Smooth muscle cell (in vitro differentiated cells): Measurements from ENCODE around the gene IGF1R. TPM values are rescaled to one million over a fixed set of nuclear protein-coding genes. Genes with fewer than 3 reads are reported as not detected.

ENCODE experiments used
- DNase-seq: peaks from one replicate; lab custom pipeline; 2025; ENCODE audit not compliant: unreplicated experiment; lab: John Stamatoyannopoulos, UW
- H2AFZ ChIP-seq: fragments of 200-600 bp; sonication (generic); 2 replicates; pipeline ENCODE4 v1.6.0; 2016; ENCODE audit warnings: antibody characterized with exemption, low read depth, mild to moderate bottlenecking
- H3F3A ChIP-seq: fragments of 200-600 bp; sonication (generic); 2 replicates; pipeline ENCODE4 v1.6.0; 2017; ENCODE audit warnings: antibody characterized with exemption, low read depth
- H3K27ac ChIP-seq: fragments of 200-600 bp; sonication (generic); 2 replicates; pipeline ENCODE4 v1.5.1; 2016; ENCODE audit warnings: low read depth, mild to moderate bottlenecking
- H3K27me3 ChIP-seq: fragments of 200-600 bp; sonication (generic); 2 replicates; pipeline ENCODE4 v1.6.1; 2016; ENCODE audit warnings: low read depth, mild to moderate bottlenecking
- H3K36me3 ChIP-seq: fragments of 200-600 bp; sonication (generic); 2 replicates; pipeline ENCODE4 v1.5.1; 2016; ENCODE audit warnings: low read depth
- H3K4me1 ChIP-seq: fragments of 200-600 bp; sonication (generic); 2 replicates; pipeline ENCODE4 v1.5.1; 2016; ENCODE audit warnings: low read depth
- H3K4me2 ChIP-seq: fragments of 200-600 bp; sonication (generic); 2 replicates; pipeline ENCODE4 v1.6.0; 2016; ENCODE audit warnings: mild to moderate bottlenecking
- H3K4me3 ChIP-seq: fragments of 200-600 bp; sonication (generic); 2 replicates; pipeline ENCODE4 v1.5.1; 2016; ENCODE audit warnings: mild to moderate bottlenecking
- H3K79me2 ChIP-seq: fragments of 200-600 bp; sonication (generic); 2 replicates; pipeline ENCODE4 v1.6.0; 2016; ENCODE audit warnings: low read depth, mild to moderate bottlenecking
- H3K9ac ChIP-seq: fragments of 200-600 bp; sonication (generic); 2 replicates; pipeline ENCODE4 v1.6.0; 2016; ENCODE audit warnings: low read depth
- H3K9me3 ChIP-seq: fragments of 200-600 bp; sonication (generic); replicated peaks from 2 replicates; pipeline ENCODE4 v1.5.1; 2016; ENCODE audit warnings: low read depth
- H4K20me1 ChIP-seq: fragments of 200-600 bp; sonication (generic); 2 replicates; pipeline ENCODE4 v1.6.0; 2016; ENCODE audit warnings: low read depth
- CTCF ChIP-seq: fragments of 200-600 bp; sonication (generic); IDR thresholded peaks from 2 replicates; pipeline ENCODE4 v1.5.1; 2017; ENCODE audit warnings: borderline replicate concordance, mild to moderate bottlenecking, antibody characterized with exemption; ENCODE audit not compliant: insufficient read depth, poor library complexity, severe bottlenecking
- WGBS: methylation state at CpG from one replicate; pipeline ENCODE4 v1.1.7; 2016; ENCODE audit warnings: low lambda C conversion rate; 5-methylcytosine and 5-hydroxymethylcytosine counted together
- polyA plus RNA-seq: library from polyadenylated mRNA; unstranded; fragments of >200 nt; fragmentation: Nextera tagmentation; extraction: Ambion mirVana; gene quantifications from 2 replicates; pipeline ENCODE4 v1.2.1, GENCODE V29; 2016
- total RNA-seq: library from RNA; depleted of rRNA; stranded (reverse); fragments of >200 nt; gene quantifications from 2 replicates; pipeline ENCODE4 v1.2.3, GENCODE V29; 2014

IGF1R gene
- total and polyA plus RNA-seq, 2 experiments from 2014 or later, result 14.0 to 70.2 TPM

GRCh38 chr15:98966091-98966787 is 317.9 kb downstream of the IGF1R start:
- no peaks in the 10 kb centered on the region for H4K20me1 ChIP-seq
- peak overlapping the region; percentile 51 for H3K4me2 ChIP-seq
- no peaks in the 10 kb centered on the region for H3K27me3 ChIP-seq
- H3K4me1 ChIP-seq, result no peaks in the 10 kb centered on the region
- H3K36me3 ChIP-seq, result peaks cover 11% of the 10 kb centered on the region
- H2AFZ ChIP-seq, result no peak overlapping the region
- H3K9ac ChIP-seq, result no peak overlapping the region
- H3K9me3 ChIP-seq, result no peaks in the 10 kb centered on the region
- no peak for TF ChIP-seq CTCF
- no peaks in the 10 kb centered on the region for H3K79me2 ChIP-seq
- 84% methylated on average over 5 of the region's 5 CpGs for WGBS
- no peak overlapping the region for H3K4me3 ChIP-seq
- no peak overlapping the region for H3K27ac ChIP-seq
- DNase-seq, result no peak
- peaks cover 4% of the 10 kb centered on the region for H3F3A ChIP-seq

- no peak for TF ChIP-seq CTCF
- no peaks in the 10 kb centered on the region for H3K79me2 ChIP-seq
- H4K20me1 ChIP-seq, result no peaks in the 10 kb centered on the region
- H3K27me3 ChIP-seq, result no peaks in the 10 kb centered on the region
- 98% methylated on average over 5 of the region's 5 CpGs for WGBS
- H3K4me3 ChIP-seq, result no peak overlapping the region
- no peaks in the 10 kb centered on the region for H3K4me1 ChIP-seq
- H3K9ac ChIP-seq, result no peak overlapping the region
- H3F3A ChIP-seq, result peaks cover 4% of the 10 kb centered on the region
- no peak for DNase-seq
- H3K27ac ChIP-seq, result no peak overlapping the region
- H3K9me3 ChIP-seq, result no peaks in the 10 kb centered on the region
- H3K4me2 ChIP-seq, result no peak overlapping the region
- H2AFZ ChIP-seq, result no peak overlapping the region
- peaks cover 3% of the 10 kb centered on the region for H3K36me3 ChIP-seq
Observed at GRCh38 chr15:98967096-98967495, 318.8 kb downstream of the IGF1R start.

- WGBS, result 93% methylated on average over 5 of the region's 5 CpGs
- Histone ChIP-seq H3K36me3 (no peaks in the 10 kb centered on the region), H3K79me2 (no peaks in the 10 kb centered on the region), H3K9ac (no peak overlapping the region), H3K9me3 (no peaks in the 10 kb centered on the region), H3K4me1 (no peaks in the 10 kb centered on the region), H4K20me1 (no peaks in the 10 kb centered on the region), H2AFZ (no peak overlapping the region), H3K27me3 (no peaks in the 10 kb centered on the region), H3K27ac (no peak overlapping the region), H3K4me3 (no peak overlapping the region), H3F3A (peaks cover 4% of the 10 kb centered on the region), H3K4me2 (no peak overlapping the region)
- DNase-seq, result no peak
- TF ChIP-seq CTCF, result no peak
Observed at GRCh38 chr15:98967916-98968315, 319.6 kb downstream of the IGF1R start.

GRCh38 chr15:98968576-98968975 is 320.2 kb downstream of the IGF1R start:
- Histone ChIP-seq H3K36me3 (no peaks in the 10 kb centered on the region), H4K20me1 (no peaks in the 10 kb centered on the region), H3K4me2 (no peak overlapping the region), H3K27ac (no peak overlapping the region), H2AFZ (no peak overlapping the region), H3K79me2 (no peaks in the 10 kb centered on the region), H3K9ac (no peak overlapping the region), H3K4me1 (no peaks in the 10 kb centered on the region), H3K4me3 (no peak overlapping the region), H3K9me3 (no peaks in the 10 kb centered on the region), H3K27me3 (no peaks in the 10 kb centered on the region), H3F3A (peaks cover 4% of the 10 kb centered on the region)
- DNase-seq, result no peak
- whole genome bisulfite sequencing, result 95% methylated on average over 10 of the region's 10 CpGs
- no peak for TF ChIP-seq CTCF
